CD4-positive, alpha-beta T cell treated with Interleukin-15 for 1 hour (primary cell): ENCODE data around the gene HTR4.
"Not testable (repeated sequence)": the region's sequence is repeated elsewhere in the genome, so short reads cannot be mapped to it uniquely, and the experiment has no call there.

Experiments used
- DNase-seq: peaks from one replicate; pipeline ENCODE4 v3.0.0-alpha.2; 2020

HTR4 gene

GRCh38 chr5:148468746-148469145, 185.6 kb downstream of the HTR4 start:
- DNase-seq: not testable (repeated sequence)

GRCh38 chr5:148467958-148468357, 186.4 kb downstream of the HTR4 start:
- no peak for DNase-seq

- no peak for DNase-seq
Observed at GRCh38 chr5:148466236-148466580, 188.1 kb downstream of the HTR4 start.

GRCh38 chr5:148465381-148466235, 188.7 kb downstream of the HTR4 start:
- no peak for DNase-seq

GRCh38 chr5:148459669-148460068, 194.7 kb downstream of the HTR4 start:
- no peak for DNase-seq

- DNase-seq: no peak
Observed at GRCh38 chr5:148458036-148458888, 196.1 kb downstream of the HTR4 start.

GRCh38 chr5:148457183-148457620, 197.1 kb downstream of the HTR4 start:
- DNase-seq: no peak

GRCh38 chr5:148455185-148455584, 199.1 kb downstream of the HTR4 start:
- DNase-seq: no peak

- DNase-seq: no peak
Observed at GRCh38 chr5:148454576-148454975, 199.8 kb downstream of the HTR4 start.

- DNase-seq: no peak
Observed at GRCh38 chr5:148452499-148453193, 201.7 kb downstream of the HTR4 start.

GRCh38 chr5:148446611-148447010, 207.7 kb downstream of the HTR4 start:
- no peak for DNase-seq

- no peak for DNase-seq
Observed at GRCh38 chr5:148445578-148445977, 208.7 kb downstream of the HTR4 start.

- DNase-seq: no peak
Observed at GRCh38 chr5:148443998-148444397, 210.3 kb downstream of the HTR4 start.

GRCh38 chr5:148443241-148443640, 211.1 kb downstream of the HTR4 start:
- no peak for DNase-seq

- no peak for DNase-seq
Observed at GRCh38 chr5:148438933-148439332, 215.4 kb downstream of the HTR4 start.

GRCh38 chr5:148437249-148437648, 217.1 kb downstream of the HTR4 start:
- DNase-seq: no peak

- DNase-seq: no peak
Observed at GRCh38 chr5:148436029-148436428, 218.3 kb downstream of the HTR4 start.

GRCh38 chr5:148433826-148434225, 220.5 kb downstream of the HTR4 start:
- DNase-seq: no peak
